GM19043 (cell line): ENCODE results near the gene BSX.
A peak's percentile ranks its signal among the peaks of the same experiment; 100 is the strongest.

Source experiments
- ATAC-seq: cut with Tn5 transposase; IDR thresholded peaks from one replicate; pipeline ENCODE4 v1.9.1; 2021; ENCODE audit warnings: low read depth; ENCODE audit not compliant: unreplicated experiment

The BSX gene

GRCh38 chr11:122981388-122982264, at the start of gene BSX:
Gene BSX (minus strand): TSS chr11:122981834. CDS start chr11:122981671, 163 bp downstream.
- ATAC-seq = no peak

- no peak for ATAC-seq
Observed at GRCh38 chr11:123030517-123030916, 48.9 kb upstream of the BSX start.

- ATAC-seq = peak; percentile 49
Observed at GRCh38 chr11:123020968-123021367, 39.3 kb upstream of the BSX start.

GRCh38 chr11:123018702-123019101, 37.1 kb upstream of the BSX start:
- ATAC-seq = no peak

GRCh38 chr11:123011510-123011909, 29.9 kb upstream of the BSX start:
- no peak for ATAC-seq

GRCh38 chr11:123006860-123007542, 25.4 kb upstream of the BSX start:
- no peak for ATAC-seq

GRCh38 chr11:123000721-123001120, 19.1 kb upstream of the BSX start:
- no peak for ATAC-seq

GRCh38 chr11:122998727-122999366, 17.2 kb upstream of the BSX start:
- no peak for ATAC-seq

- ATAC-seq = no peak
Observed at GRCh38 chr11:122995526-122995925, 13.9 kb upstream of the BSX start.

- no peak for ATAC-seq
Observed at GRCh38 chr11:122984186-122985011, 2.8 kb upstream of the BSX start.

GRCh38 chr11:122983438-122984185, 2.0 kb upstream of the BSX start:
- ATAC-seq = no peak

GRCh38 chr11:122979815-122980595, 1.6 kb downstream of the BSX start:
- no peak for ATAC-seq

GRCh38 chr11:122979103-122979814, 2.4 kb downstream of the BSX start:
- no peak for ATAC-seq

GRCh38 chr11:122978299-122978620, 3.4 kb downstream of the BSX start:
- ATAC-seq = no peak

GRCh38 chr11:122977470-122978298, 4.0 kb downstream of the BSX start:
- no peak for ATAC-seq

GRCh38 chr11:122976734-122977469, 4.7 kb downstream of the BSX start:
- no peak for ATAC-seq
